ENCODE data around the gene NHSL2.

GRCh38 chrX:72130156-72130761 lies 219.6 kb downstream of the NHSL2 start:
- TF ChIP-seq CTCF (conservative IDR thresholded peaks at IDR 0.05; ENCODE audit: low read depth, low read length) (no peak), EZH2 (IDR thresholded peaks at IDR 0.05; ENCODE audit: borderline replicate concordance, low read depth, low read length, poor library complexity, severe bottlenecking) (no peak)

Data from A673 (cell line).